AG09309 (cell line): ENCODE results near the gene PLEKHH1.

Source experiments
- DNase-seq: peaks from one replicate; pipeline ENCODE4 v3.0.0-alpha.2; 2010; ENCODE audit warnings: low read depth
- H3K4me3 ChIP-seq: 2 replicates; pipeline ENCODE4 v1.5.1; 2011; ENCODE audit warnings: mild to moderate bottlenecking, low read depth, low read length, moderate library complexity; ENCODE audit not compliant: control insufficient read depth
- CTCF ChIP-seq: IDR thresholded peaks from 2 replicates; pipeline ENCODE4 v1.5.1; 2011; ENCODE audit warnings: mild to moderate bottlenecking, low read depth, low read length, inconsistent platforms; ENCODE audit not compliant: insufficient read depth, control insufficient read depth; ENCODE audit errors: missing control alignments

PLEKHH1 gene

GRCh38 chr14:67577909-67578749 is 45.0 kb downstream of the PLEKHH1 start:
- TF ChIP-seq CTCF: no peak

GRCh38 chr14:67579040-67579439 is 46.0 kb downstream of the PLEKHH1 start:
- no peak for TF ChIP-seq CTCF
- no peak for DNase-seq
- H3K4me3 ChIP-seq: no peak overlapping the region

More at GRCh38 chr14:67577909-67578749, 45.0 kb downstream of the PLEKHH1 start:
- DNase-seq: no peak
- no peak overlapping the region for H3K4me3 ChIP-seq

- DNase-seq: no peak
- H3K4me3 ChIP-seq: no peak overlapping the region
- TF ChIP-seq CTCF: no peak
Observed at GRCh38 chr14:67579636-67580035, 46.5 kb downstream of the PLEKHH1 start.

GRCh38 chr14:67580336-67581171 is 47.5 kb downstream of the PLEKHH1 start:
- H3K4me3 ChIP-seq: no peak overlapping the region
- DNase-seq: no peak
- no peak for TF ChIP-seq CTCF

GRCh38 chr14:67581643-67582042 is 48.6 kb downstream of the PLEKHH1 start:
- TF ChIP-seq CTCF: no peak
- DNase-seq: no peak
- H3K4me3 ChIP-seq: no peak overlapping the region

GRCh38 chr14:67582061-67582460 is 49.0 kb downstream of the PLEKHH1 start:
- H3K4me3 ChIP-seq: no peak overlapping the region
- no peak for DNase-seq
- TF ChIP-seq CTCF: no peak
